Hippocampal formation (tissue), 2 donors: Measurements from ENCODE around the gene C2CD4C.
"Not testable (repeated sequence)": the region's sequence is repeated elsewhere in the genome, so short reads cannot be mapped to it uniquely, and the experiment has no call there.

ENCODE experiments used
- DNase-seq, 2 donors: peaks; one replicate each; lab custom pipeline; 2025; lab: John Stamatoyannopoulos, UW

The C2CD4C gene

DNA sequence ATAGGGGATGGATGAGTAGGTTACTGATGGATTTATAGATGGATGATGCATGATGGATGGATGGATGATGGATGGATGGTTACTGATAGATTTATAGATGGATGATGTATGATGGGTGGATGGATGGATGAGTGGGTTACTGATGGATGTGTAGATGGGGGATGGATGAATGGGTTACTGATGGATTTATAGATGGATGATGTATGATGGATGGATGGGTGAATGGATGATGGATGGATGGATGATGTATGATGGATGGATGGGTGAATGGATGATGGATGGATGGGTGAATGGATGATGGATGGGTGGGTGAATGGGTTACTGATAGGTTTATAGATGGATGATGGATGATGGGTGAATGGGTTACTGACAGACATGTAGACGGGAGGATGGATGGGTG, 6.3 kb upstream of the C2CD4C start:
- DNase-seq, result no peak

DNA sequence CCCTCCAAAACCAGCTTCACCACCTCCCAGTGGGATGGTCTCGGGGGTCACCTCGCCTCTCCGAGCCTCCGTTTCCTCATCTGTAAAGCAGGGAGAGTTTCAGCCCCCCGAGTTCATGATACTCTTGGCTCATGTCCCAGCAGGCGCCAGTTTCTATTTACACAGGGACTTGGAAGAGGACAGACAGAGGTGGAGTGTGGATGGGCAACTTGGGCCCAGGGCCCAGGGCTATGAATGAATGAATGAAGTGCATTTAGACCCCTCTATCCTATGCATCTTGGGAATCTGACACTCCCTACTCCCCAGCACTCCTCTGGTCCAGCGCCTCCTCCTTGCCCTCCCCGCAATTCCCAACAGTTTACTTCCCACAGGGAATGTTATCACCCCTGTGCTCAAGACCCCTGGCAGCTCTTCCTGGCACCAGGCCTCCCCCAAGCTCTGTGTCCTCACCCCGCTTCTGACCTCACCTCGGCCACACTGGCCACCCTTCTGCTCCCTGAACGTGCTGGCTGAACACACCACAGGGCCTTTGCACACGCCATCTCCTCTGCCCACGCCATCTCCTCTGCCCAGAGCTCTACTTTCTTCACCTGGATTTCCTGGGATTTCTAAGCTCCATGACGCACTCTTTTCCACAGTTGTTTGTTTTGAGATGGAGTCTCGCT, 4.9 kb upstream of the C2CD4C start:
- no peak for DNase-seq

DNA sequence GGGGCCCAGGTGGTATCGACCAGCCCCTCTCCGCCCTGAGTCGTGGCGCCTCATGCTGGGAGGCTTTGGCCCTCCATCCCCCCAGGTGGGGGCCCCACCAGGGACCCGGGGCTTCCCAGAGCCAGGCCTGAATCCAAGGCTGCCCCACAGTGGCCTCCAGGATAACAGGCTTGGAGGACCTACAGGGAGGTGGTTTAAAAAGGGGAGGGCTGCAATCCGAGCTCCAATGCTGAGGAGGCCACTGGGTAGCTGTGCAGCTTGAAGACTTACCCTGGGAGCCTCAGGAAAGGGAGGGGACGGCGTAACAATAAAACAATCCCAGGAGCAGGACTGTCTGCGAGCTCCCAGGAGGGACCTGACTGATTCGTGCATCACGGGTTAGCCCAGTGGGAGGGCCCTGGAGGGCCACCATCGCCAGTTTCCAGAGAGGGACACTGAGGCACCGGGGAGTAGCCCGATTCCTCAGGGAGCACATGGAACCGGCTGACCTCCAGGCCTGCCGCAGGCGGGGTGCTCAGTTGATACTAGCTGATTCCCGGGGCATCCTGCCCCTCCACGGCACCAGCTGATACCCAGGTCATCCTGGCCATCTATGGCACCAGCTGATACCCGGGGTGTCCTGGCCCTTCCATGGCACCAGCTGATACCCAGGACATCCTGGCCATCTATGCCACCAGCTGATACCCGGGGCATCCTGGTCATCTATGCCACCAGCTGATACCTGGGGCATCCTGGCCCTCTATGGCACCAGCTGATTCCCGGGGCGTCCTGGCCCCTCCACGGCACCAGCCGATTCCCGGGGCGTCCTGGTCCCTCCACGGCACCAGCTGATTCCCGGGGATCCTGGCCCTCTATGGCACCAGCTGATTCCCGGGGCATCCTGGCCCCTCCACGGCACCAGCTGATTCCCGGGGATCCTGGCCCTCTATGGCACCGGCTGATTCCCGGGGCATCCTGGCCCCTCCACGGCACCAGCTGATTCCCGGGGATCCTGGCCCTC, 3.7 kb upstream of the C2CD4C start:
- no peak for DNase-seq

DNA sequence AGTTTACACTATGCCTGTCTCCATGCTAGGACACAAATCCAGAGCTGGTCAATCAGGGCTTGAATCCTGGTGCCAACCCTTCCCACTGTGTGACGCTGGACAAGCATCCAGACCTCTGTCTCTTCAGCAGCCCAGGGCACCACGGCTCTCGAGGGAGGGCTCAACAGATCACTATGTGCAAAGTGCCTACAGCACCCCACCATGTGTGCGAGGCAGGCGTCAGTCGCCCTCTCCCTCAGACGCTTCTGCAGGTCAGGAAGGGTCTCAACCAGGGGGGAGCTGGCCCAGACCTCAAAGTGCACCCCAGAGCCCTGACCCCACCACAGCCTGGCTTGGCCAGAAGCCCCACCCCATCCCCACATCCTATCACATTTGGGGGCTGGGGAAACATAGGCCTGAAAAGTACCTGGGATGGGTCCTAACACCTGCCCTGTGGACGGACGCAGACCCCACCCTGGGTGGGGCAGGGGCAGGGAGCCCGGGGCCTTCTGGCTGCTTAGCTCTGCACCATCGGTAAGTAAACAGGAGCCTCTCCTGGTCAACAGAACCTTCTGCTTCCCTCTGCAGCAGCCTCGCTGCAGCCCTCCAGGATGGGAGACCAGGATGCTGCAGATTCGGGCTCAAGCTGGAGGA, 2.9 kb upstream of the C2CD4C start:
- DNase-seq, result no peak

DNA sequence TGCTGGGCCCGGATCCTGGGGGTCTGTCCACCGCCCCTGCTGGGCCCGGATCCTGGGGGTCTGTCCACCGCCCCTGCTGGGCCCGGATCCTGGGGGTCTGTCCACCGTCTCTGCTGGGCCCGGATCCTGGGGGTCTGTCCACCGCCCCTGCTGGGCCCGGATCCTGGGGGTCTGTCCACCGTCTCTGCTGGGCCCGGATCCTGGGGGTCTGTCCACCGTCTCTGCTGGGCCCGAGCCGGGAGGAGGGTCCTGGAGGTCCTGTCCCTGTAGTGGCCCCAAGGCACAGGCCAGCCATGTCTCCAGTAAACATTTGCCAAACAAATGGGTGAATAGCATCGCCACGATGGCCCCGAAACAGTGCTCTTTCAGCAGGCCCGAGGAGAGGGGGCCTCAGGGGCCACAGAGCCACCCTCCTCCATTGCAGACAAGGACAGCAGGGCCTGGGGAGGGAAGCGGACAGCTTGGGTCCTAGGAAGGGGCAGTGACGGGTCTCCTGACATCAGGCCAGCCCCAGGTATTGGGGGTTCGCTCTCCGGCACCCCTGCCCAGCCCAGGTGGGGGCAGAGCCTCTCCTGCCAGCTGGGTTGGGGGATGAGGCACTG, 2.3 kb upstream of the C2CD4C start:
- DNase-seq, result not testable (repeated sequence)

DNA sequence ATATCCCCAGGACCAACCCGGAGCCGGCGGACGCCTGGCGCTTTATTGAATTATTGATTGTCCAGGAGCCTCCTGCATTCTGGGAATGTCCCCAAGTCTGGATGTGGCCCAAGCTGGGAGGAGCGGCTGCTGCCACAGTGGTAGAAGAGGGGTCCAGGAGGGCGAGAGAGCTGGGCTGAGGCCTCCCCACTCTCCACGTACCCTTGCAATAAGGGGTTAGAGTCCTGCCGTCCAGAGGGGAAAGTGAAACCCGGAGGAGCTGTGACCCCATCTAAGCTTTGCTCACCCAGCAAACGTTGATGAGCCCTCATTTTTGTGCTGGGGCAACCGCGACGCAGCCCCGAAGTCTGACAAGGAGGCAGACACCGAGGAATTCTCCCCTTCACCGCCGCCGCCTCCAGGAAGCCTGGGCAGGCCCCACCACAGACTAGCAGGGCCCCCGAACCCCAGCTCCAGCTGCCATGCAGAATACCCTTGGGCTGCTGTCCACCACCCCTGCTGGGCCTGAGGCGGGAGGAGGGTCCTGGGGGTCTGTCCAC, 1.4 kb upstream of the C2CD4C start:
- DNase-seq, result no peak

DNA sequence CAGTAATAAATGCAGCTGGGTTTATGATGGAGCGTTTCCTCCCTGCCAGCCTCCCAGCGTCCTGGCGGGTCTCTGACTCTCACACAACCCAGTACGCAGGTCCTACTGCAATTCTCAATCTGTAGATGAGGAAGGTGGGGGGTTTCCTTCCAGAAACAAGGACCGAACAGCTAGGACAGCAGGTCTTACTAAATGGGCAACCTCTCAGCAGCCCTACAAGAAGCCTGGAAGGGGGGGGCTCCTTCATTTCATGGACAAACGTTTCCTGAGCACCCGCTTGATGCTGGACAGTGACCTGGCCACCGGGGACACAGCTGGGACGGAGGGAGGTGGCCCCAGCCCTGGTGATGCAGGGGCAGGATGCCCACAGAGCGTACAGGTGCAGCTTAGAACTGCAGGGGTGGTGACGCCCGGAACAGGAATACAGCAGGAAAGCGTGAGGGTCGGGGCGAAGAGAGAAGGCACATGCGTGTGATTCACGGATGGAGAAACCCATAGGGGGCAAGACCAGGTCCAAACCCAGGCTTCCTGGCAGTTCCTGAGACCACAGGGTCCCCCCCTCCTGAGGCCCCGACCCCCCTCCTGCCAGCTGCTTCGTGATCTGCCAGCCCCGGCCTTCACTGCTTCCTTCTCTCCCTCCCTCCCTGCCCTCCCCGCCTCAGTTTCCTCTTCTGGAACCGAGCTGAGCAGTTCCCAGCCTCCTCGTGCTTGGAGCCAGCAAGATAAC, 732 bp upstream of the C2CD4C start:
- no peak for DNase-seq

DNA sequence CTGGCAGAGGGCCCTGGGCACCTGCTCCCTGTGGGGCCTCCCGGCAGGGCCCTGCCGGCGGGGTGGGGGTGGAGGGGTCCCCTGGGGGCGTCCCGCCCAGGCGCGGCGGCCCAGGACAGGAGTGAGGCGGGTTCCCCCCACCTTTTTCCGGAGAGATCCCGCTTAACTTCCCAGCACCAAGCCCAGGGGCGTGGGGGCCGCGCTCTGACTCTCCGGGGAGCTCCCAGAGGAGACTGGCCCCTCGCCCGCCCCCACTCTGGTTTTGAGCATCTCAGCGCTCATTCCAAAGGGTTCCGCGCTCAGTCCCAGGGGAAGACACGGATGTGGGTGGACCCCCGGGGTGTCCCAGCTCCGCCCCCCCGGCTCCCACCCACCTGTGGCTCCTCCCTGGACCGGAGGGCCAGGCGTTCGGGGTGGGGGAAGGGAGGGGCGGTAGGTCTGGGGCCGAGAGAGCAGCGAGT, 476 bp downstream of the C2CD4C start:
- DNase-seq, result no peak

DNA sequence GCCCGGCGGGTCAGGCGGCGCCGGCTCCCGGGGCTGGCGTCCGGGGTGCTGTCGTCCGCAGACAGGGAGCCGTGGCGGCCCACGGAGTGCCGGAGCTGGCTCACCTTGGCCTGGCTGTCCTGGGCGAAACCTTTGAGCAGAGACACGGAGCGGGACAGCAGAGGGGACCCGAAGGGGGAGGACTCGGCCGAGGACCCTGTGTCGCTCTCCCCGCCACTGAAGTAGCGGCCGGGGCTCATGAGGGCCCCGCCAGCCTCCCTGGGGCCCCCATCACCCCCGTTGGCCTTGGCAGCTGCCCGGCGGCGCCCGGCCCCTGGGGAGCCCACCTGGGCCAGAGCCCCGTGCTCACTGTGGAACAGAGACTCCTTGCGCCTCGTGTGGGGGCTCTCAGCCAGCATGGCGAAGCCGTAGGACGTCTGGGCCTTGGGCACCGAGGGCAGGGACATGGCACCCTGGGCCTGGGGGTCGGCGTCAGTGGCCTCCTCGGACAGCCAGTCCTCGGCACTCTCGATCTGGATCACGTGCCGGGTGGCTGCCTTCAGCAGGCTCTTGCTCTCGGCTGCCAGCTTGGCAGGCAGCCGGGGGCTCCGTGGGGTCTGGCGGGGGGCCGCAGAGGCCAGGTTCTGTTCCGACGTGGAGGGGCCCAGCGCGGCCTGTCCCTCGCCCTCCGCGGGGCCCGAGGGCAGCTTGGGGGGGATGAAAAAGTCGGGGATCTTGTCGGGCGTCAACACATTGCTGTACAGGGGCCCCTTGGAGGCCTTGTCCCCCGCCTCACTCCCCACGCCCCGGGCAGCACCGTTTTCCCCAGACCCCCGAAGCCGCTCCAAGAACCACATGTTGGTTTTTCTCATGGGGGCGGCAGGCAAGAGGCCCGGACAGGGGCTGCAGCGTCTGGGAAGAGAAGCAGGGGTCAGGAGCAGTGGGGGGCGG, 1.2 kb downstream of the C2CD4C start:
- no peak for DNase-seq

DNA sequence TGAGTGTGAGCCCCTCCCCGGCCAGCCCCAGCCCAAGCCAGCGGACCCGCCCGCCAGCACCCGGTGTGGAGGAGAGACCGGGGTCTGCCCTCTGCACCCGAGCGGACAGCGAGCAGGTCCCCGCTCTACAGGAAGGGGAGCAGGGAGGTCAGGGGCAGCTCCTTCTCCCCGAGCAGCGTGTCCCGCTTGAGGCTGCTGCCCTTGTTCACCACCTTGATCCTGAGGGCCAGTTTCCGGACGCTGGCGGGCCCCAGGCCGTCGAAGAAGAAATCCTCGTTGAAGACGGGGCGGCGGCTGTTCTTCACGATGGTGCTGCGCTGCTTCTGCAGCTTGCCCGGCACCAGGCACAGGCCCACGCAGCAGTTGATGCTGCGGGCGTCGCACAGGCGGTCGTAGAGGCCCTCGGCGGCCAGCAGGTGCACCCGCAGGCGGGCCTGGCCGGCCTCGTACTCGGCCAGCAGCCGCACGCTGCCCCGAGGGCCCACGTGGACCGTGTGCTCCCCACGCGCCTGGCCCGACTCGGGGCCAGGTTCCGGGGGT, 1.9 kb downstream of the C2CD4C start:
- no peak for DNase-seq

DNA sequence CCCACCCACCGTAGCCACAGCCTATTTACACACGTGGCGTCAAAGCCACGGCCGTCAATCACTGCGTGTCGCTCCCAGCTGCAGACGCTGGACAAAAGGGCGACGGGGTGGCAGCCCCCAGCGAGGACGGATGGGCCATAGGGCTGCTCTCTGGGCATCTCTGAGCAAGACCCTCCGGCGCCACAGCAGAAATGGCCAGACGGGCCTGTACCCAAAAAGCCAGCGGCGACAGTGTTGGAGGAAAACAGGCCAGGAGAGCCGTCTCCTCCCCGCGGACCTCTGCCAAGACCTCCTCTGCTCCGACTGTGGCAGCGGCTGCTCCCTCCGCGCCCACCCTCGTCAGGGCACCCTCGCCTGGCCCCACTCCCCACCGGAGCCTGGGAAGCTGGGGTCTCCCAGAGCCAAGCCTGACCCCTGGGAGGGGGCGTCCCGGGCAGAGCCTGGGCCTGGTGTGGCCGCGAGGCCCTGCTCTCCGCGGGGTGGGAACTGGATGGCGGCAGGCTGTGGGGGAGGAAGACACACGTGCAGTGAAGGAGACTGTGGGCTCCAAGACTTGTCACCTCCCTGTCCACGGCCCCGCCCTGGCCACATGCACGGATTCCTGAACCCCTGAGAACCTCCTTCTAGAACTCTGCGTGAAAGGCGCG, 2.7 kb downstream of the C2CD4C start:
- no peak for DNase-seq

DNA sequence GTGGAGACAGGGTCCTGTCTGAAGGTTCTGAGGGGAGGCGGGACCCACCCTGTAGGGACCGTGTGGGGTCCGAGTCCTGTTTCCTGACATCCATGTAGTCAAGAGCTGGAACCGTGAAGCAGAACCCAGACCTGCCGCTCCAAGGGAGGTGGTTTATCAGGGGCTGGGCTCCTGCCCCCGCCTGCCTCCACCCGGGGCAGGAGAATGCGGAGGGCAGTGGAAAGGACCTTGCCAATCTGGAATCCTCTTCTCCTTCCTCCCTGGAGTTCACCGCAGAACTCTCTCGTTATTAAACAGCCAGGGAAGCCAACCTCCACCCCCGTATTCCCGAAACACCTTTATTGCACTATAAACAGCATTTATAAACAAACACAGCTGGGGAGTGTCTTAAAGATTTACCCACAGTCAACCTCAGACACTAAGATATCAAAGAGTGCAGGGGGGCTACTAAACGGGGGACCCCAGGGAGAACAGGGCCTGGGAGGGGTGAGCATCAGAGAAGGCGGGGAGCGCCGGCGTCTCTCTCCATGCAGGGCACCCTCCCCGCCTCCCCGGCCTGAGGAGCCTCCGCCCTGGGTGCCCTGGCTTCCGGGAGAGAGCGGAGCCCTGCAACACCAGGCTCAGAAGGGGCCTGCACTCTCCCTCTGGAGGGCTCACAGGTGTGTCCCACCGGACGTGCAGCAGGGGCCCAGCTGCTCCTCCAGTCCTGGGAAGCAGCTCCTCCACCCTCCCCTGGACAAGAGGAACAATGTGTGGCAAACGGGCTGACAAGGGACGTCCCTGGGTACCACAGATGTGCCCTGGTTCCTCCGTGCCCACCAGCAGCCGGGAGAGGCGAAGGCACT, 3.6 kb downstream of the C2CD4C start:
- no peak for DNase-seq

DNA sequence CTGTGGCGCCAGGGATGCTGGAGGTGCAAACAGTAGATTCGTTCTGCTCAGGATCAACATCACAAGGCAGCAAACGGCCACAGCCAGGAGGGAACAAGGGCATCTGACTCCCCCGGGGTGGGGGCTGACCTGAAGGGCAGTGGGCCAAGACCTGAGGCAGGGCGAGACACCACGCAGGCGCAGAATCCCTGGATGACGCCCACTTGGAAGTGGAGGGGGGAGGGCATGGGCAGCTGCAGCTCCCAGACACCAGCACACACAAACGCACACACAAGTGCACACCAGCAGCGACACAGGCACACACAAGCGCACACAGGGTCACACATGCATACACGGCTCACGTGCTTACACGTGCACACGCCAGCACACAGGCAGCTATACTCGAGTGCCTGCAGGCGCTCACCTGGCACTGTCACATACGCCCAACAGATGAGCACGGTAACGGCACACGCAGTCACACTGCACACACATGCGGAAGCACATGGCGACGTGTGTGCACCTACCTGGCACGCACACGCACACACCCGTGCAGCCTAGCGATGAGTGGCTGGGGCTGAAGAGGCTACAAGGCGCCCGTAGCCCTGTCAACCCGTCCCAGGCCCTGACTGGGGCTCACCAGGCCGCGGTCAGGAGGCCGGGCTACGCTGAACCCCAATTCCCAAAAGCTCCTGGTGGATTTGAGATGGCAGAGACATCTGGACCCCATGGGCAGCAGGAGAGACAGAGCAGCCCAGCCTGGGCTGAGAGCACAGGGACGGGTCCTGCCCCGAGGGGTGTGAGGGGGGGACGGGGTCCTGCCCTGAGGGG, 5.5 kb downstream of the C2CD4C start:
- no peak for DNase-seq

DNA sequence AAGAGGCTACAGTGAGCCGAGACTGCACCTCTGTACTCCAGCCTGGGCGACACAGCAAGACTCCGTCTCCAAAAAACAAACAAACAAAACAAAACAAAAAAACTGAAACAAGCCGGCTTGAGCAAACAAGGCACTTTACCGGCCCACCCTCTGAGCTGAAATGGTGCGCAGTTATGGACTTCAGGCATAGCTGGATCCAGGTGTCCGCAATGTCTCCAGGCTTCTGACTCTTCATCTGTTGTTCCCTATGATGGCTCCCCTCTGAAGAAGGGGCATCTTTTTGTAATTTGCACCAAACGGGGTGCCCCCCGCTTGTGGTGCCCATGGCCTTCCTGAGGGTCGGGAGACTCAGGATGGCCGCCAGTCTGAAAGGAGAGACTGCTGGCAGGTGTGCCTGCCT, 6.2 kb downstream of the C2CD4C start:
- no peak for DNase-seq

DNA sequence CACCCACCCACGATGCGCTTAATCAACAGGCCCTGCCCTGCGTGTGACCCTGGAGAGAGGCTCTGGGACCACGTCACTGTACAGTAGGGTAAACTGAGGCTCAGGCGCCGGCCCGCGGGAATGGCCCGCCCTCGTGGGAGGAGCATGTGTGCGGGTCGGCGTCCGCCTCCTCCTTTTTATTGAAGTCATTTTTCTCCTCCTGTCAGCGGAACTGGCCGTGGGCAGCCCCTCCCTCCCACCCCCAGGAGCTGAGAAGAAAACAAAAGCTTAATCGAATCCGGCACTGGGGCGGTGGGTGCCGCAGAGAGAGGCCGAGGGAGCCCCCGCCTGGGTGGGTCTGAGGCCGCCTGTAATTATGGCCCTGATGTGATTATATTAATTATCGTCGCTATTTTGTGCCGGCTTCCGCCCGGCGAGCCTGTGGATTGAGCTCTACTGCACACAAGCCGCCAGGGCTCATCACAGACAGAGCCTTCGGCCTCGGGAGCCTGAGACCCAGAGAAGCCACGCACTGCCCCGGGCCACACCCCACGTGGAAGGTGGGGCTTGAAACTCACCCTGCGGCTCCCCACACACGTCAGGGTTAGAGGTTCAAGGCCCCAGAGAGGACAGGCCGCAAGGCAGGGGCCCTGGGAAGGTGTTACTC, 7.0 kb downstream of the C2CD4C start:
- no peak for DNase-seq

DNA sequence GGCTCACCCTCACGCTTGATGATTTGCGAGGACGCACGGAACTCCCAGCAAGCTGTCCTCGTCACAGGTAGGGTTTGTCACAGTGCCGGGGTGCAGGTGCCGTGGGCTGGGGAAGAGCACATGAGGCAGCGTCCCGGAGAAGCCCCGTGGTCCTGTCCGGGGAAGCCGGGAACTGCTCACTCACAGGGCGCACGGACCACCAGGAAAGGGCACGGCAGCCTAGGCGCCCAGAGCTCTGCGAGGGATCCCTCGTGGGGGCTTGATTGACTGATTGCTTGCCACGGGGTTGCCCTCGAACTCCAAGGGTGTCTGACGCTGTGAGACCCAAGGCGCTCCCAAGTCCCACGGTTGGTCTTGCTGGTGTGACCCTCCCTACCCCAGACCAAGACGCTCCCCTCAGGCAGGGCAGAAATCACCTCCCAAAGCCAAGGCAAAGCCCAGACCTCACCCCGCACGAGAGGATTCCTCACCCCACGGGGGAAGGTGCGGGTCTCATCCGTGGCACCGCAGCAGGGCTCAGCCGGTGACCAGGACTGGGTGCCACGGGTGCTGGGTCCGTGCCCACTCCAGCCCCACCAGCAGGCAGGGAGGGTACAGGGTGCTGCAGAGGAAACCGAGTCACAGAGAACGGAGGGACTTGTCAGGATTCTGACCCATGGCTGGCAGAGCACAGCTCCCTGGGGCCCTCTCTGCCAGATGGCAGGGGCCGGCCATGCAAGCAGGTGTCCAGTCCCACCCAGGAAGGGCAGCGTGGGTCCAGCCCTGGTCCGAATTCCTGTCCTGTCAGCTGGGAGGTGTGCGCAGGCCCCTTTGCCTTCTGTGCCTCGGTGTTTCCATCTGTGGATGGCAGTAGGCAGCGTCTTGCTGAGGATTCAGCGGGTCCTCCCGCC, 7.7 kb downstream of the C2CD4C start:
- no peak for DNase-seq
